Large intestine (tissue), 3 donors: ENCODE measurements around the gene ATXN10. TPM values are rescaled to one million over a fixed set of nuclear protein-coding genes. Genes with fewer than 3 reads are reported as not detected.
"Not testable (repeated sequence)": the region's sequence is repeated elsewhere in the genome, so short reads cannot be mapped to it uniquely, and the experiment has no call there.

Source experiments
- DNase-seq, 2 donors: peaks; one replicate each; pipeline versions ENCODE4 v3.0.0 to v3.0.0-alpha.2; 2013
- H3K27ac ChIP-seq: one replicate; pipeline ENCODE4 v1.5.1; 2013; ENCODE audit warnings: low read length
- H3K27me3 ChIP-seq: 2 replicates; pipeline ENCODE4 v1.6.1; 2013; ENCODE audit warnings: low read length; ENCODE audit not compliant: control insufficient read depth, insufficient read depth
- H3K36me3 ChIP-seq: 2 replicates; pipeline ENCODE4 v1.6.1; 2013; ENCODE audit warnings: low read length; ENCODE audit not compliant: control insufficient read depth, insufficient read depth
- H3K4me1 ChIP-seq: one replicate; pipeline ENCODE4 v1.6.1; 2013; ENCODE audit warnings: low read length; ENCODE audit not compliant: control insufficient read depth, insufficient read depth
- H3K4me3 ChIP-seq: one replicate; pipeline ENCODE4 v1.5.1; 2013; ENCODE audit warnings: low read length
- H3K9me3 ChIP-seq: one replicate; pipeline ENCODE4 v1.6.1; 2013; ENCODE audit warnings: mild to moderate bottlenecking, low read depth, low read length, moderate library complexity; ENCODE audit not compliant: control insufficient read depth
- WGBS: methylation state at CpG from one replicate; pipeline ENCODE4 v1.1.5; 2013; ENCODE audit warnings: low lambda C conversion rate; ENCODE audit not compliant: insufficient coverage; 5-methylcytosine and 5-hydroxymethylcytosine counted together
- polyA plus RNA-seq: library from polyadenylated mRNA; unstranded; fragments of 120-200 nt; gene quantifications from one replicate; pipeline ENCODE4 v1.2.1, GENCODE V29; 2013

Gene ATXN10
- polyA plus RNA-seq, 1 donor = 90.6 TPM

DNA sequence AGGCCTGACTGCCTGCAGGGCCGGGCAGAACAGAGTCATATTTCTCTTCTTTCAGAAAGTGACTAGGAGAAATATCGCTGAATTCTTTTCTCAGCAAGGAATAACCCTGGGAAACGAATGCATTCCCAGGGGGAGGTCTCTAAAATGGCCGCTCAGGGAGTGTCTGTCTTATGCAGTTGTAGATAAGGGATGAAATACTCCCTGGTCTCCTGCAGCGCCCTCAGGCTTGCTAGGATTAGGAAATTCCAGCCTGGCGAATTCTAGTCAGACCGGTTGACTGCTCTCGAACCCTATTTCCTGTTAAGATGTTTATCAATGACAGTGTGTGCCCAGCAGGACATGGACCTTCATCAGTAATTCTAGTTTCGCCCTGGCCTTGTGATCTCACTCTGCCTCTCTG lies 124.4 kb downstream of the ATXN10 start:
- DNase-seq, H3K4me3 ChIP-seq, H3K27ac ChIP-seq, H3K27me3 ChIP-seq, H3K4me1 ChIP-seq, H3K9me3 ChIP-seq: not testable (repeated sequence)
- peaks cover 17% of the 10 kb centered on the region for H3K36me3 ChIP-seq
- WGBS = no CpG with 5 or more reads among the region's 9 CpGs

- Histone ChIP-seq H3K27ac (no peak overlapping the region), H3K36me3 (peaks cover 11% of the 10 kb centered on the region), H3K27me3 (no peaks in the 10 kb centered on the region), H3K4me1 (no peaks in the 10 kb centered on the region), H3K4me3 (no peak overlapping the region), H3K9me3 (peaks cover 10% of the 10 kb centered on the region)
- no peak for DNase-seq
- WGBS = 86% methylated on average over 1 of the region's 2 CpGs
Measured at GRCh38 chr22:45799291-45799690, 127.7 kb downstream of the ATXN10 start.

DNA sequence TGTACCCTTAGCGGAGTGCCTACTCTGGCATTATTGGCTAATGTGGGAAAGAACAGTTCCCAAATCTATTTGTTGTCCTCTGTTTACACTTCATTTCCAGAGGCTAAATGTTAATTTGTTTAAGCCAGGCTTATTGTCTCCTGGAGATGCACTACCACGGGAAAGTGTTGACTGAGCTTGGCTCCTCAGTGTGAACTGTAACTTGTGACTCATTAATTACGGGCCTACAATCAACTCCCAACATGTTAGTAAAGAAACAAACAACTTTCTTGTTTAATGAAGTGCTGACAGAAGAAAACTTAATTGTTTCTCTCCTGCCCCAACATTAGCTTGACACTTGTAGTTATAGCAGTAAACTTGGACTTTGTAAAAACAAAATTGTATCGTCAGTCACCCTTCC lies 130.4 kb downstream of the ATXN10 start:
- Histone ChIP-seq H3K9me3 (no peaks in the 10 kb centered on the region), H3K4me1 (no peaks in the 10 kb centered on the region), H3K27me3 (no peaks in the 10 kb centered on the region), H3K27ac (no peak overlapping the region), H3K36me3 (peaks cover 4% of the 10 kb centered on the region), H3K4me3 (no peak overlapping the region)
- no peak for DNase-seq
- WGBS = 80% methylated on average over 2 of the region's 4 CpGs

DNA sequence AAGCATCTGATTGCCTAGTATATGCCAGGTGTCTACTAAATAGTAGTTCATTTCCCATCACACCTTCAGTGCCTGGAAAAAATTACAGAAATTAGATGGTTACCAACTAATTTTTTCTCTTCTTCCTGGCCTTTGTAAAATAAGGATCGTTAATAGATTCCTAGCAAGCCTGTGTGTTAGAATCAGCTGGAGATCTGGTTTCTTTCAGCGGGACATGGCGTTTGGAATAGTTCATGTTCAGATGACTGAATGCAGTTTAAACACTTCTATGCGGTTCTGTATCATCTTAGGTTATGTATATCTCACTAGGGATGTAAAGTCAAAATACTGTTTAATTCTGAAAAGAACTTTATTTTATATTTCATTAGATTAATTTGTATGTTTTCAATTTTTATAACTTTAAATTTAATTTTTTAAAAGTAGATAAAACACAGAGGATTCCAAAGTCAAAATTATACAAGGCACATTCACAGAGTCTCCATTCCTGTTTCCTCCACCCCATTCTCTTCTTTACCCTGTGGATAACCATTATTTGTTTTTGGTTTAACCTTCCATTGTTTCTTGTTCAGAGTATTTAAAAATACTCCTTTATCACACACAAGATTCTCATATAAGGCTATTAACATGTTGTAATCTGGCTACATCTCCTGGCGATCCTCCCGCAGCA lies 132.8 kb downstream of the ATXN10 start:
- H3K4me1 ChIP-seq = no peaks in the 10 kb centered on the region
- 100% methylated on average over 1 of the region's 6 CpGs for WGBS
- no peaks in the 10 kb centered on the region for H3K27me3 ChIP-seq
- no peaks in the 10 kb centered on the region for H3K9me3 ChIP-seq
- H3K4me3 ChIP-seq = no peak overlapping the region
- DNase-seq = no peak
- peaks cover 14% of the 10 kb centered on the region for H3K36me3 ChIP-seq
- no peak overlapping the region for H3K27ac ChIP-seq

DNA sequence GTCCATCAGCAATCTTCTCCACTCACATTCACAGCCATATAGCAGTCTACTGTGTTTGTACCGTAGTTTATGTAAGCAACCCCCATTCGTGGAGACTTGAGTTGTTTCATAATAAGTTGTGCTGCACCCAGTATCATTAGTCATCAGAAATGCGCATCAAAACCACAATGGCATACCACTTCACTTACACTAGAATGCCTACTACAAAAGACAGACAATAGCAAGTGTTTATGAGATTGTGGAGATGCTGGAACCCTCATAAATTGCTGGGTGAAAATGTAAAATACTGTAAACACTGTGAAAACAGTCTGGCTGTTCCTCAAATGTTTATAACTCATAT lies 133.3 kb downstream of the ATXN10 start:
- Histone ChIP-seq H3K4me3 (no peak overlapping the region), H3K27ac (no peak overlapping the region), H3K9me3 (no peaks in the 10 kb centered on the region), H3K4me1 (no peaks in the 10 kb centered on the region), H3K36me3 (peaks cover 14% of the 10 kb centered on the region), H3K27me3 (no peaks in the 10 kb centered on the region)
- WGBS = no CpG with 5 or more reads among the region's 3 CpGs
- DNase-seq = no peak

GRCh38 chr22:45805413-45805812 lies 133.8 kb downstream of the ATXN10 start:
- Histone ChIP-seq H3K4me1 (no peaks in the 10 kb centered on the region), H3K27me3 (no peaks in the 10 kb centered on the region), H3K9me3 (no peaks in the 10 kb centered on the region), H3K4me3 (no peak overlapping the region), H3K27ac (no peak overlapping the region), H3K36me3 (peaks cover 14% of the 10 kb centered on the region)
- DNase-seq = no peak
- 100% methylated on average over 2 of the region's 6 CpGs for WGBS

- no CpG with 5 or more reads among the region's 10 CpGs for WGBS
- DNase-seq = no peak
- Histone ChIP-seq H3K9me3 (no peaks in the 10 kb centered on the region), H3K4me1 (no peaks in the 10 kb centered on the region), H3K27ac (no peak overlapping the region), H3K36me3 (peaks cover 23% of the 10 kb centered on the region), H3K4me3 (no peak overlapping the region), H3K27me3 (no peaks in the 10 kb centered on the region)
Measured at GRCh38 chr22:45807156-45807915, 135.7 kb downstream of the ATXN10 start.

DNA sequence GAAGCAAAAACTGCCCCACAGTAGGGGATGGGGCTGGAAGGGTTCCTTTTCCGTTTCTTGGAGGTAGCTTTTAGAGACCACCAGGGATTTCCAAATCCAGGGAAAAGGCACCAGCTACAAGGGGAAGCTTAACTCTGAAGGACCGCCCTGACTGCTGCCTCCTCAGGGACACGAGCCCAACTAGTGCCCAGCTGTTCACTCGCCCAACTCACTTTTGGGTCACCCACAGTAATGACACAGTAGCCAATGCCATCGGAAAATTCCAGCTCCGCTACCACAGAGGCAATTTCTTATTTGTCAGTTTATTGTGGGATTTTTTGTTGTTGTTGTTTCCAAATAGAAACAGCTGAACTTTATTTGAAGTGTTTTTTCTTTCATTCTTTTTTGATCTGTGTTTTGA lies 141.3 kb downstream of the ATXN10 start:
- no peak for DNase-seq
- Histone ChIP-seq H3K36me3 (peaks cover 31% of the 10 kb centered on the region), H3K9me3 (no peaks in the 10 kb centered on the region)

DNA sequence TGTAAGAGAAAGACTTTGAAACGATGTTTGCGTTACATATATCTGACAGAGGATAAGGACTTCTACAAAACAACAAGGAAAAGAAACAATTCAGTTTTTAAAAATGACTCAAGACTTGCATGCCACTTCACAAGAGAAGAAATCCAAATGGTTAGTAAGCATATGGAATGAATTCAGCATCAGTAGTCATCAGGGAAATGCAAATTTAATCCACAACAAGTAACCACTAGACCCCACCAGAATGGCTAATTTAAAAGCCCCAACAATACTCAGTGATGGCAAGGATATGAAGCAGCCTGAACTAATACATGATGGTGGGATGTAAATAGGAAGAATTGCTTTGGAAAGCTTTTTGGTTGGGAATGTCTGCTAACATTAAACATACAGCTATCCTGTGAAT lies 142.6 kb downstream of the ATXN10 start:
- Histone ChIP-seq H3K36me3 (peaks cover 26% of the 10 kb centered on the region), H3K9me3 (no peaks in the 10 kb centered on the region), H3K4me1 (no peaks in the 10 kb centered on the region), H3K4me3 (no peak overlapping the region), H3K27ac (no peak overlapping the region), H3K27me3 (no peaks in the 10 kb centered on the region)
- WGBS = no CpG with 5 or more reads among the region's 2 CpGs
- DNase-seq = no peak

More for the DNA sequence above, 141.3 kb downstream of the ATXN10 start:
- 80% methylated on average over 1 of the region's 6 CpGs for WGBS
- Histone ChIP-seq H3K27ac (no peak overlapping the region), H3K4me1 (no peaks in the 10 kb centered on the region), H3K4me3 (no peak overlapping the region), H3K27me3 (no peaks in the 10 kb centered on the region)

GRCh38 chr22:45816776-45817175 lies 145.1 kb downstream of the ATXN10 start:
- Histone ChIP-seq H3K4me1 (no peaks in the 10 kb centered on the region), H3K27ac (no peak overlapping the region), H3K4me3 (no peak overlapping the region), H3K36me3 (peaks cover 22% of the 10 kb centered on the region), H3K9me3 (no peaks in the 10 kb centered on the region), H3K27me3 (no peaks in the 10 kb centered on the region)
- no peak for DNase-seq
- WGBS = no CpG with 5 or more reads among the region's 8 CpGs
